GM21529 (cell line): ENCODE data around the gene METTL9.
"Not testable (repeated sequence)": the region's sequence is repeated elsewhere in the genome, so short reads cannot be mapped to it uniquely, and the experiment has no call there.

Source experiments
- ATAC-seq: cut with Tn5 transposase; IDR thresholded peaks from one replicate; pipeline ENCODE4 v1.9.1; 2021; ENCODE audit not compliant: unreplicated experiment

Gene METTL9

DNA sequence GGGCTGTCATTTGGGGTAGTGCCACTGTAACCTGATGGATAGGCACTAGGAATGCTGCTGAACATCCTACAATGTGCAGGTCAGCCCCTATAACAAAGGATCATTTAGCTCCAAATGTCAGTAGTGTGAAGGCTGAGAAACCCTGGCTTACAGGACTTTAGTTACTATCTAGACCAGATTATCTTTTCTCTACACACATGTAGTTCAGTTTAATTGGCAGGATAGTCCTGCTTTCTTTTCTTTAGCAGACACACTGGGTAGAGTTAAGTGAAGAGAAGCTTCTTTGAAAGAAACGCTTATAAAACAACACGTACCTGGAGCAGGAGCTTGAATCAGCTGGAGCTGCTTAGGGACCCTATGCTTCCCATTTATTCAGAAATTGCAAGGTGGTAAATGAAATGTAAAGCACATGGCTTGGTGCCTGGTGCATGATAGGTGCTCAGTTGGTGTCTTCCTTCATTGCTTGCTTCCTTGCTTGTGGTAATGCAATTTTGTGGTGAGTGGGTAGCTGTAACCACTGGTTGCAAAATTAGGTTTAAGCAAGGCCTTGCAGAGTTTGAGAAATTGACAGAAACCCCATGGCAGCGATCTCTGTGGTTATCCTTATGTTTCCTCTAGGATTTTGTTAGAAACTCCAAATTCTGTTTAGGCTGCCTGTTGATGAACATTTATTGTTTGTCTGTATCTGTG is 9.4 kb downstream of the METTL9 start:
- no peak for ATAC-seq

DNA sequence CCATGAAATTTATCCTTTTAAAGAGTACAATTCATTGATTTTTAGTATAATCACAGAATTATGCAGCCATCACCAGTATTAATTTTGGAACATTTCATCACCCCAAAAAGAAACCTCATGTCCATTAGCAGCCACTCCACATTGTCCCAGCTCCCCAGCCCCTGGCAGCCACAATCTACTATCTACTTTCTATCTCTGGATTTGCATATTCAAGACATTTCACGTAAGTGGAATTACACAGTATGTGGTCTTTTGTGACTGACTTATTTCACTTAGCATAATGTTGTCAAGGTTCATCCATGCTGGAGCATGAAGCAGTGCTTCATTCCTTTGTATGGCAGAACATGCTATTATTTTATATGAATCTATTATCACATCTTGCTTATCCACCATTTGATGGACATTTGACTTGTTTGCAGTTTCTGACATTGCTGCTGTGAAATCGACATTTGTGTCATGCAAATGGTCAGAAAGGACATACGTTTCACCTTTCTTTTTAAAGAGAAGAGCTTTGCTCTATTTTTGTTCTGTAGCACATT is 10.7 kb downstream of the METTL9 start:
- ATAC-seq: no peak

DNA sequence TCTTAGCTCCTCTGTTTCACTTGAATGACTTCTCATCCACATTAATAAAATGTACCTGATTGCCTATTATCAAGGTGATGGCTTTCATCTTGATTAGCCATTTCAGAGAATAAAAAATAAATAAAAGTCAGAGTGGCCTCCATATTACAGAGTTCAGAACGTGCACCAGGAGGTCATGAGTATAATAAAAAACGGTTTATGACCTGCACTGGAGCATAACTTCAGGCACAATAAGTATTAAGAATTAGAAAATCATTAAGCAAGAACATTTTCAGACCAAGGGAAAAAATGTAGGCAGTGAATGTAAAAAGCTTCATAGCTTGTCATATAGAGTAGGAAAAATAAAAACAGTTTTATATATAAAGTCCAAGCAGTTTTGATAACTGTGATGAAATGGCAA is 11.4 kb downstream of the METTL9 start:
- ATAC-seq: no peak

DNA sequence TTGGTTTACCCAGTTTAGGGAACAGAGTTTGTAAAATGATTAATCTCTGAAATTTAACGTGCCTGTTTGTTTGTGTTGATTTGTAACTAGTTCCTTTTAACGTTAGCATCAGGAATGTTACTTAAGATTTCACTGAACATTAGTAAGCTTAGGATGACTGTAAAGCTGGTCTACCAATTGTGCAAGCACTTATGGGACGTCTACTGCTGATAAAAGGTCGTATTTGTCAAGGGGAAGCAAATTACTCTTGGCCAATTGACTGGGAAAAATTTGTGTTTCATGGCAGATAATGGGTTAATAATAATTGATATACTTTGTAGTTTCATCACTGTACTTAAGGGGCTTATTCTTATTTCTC is 11.8 kb downstream of the METTL9 start:
- no peak for ATAC-seq

- ATAC-seq: no peak
Measured at GRCh38 chr16:21611556-21612384, 12.4 kb downstream of the METTL9 start.

DNA sequence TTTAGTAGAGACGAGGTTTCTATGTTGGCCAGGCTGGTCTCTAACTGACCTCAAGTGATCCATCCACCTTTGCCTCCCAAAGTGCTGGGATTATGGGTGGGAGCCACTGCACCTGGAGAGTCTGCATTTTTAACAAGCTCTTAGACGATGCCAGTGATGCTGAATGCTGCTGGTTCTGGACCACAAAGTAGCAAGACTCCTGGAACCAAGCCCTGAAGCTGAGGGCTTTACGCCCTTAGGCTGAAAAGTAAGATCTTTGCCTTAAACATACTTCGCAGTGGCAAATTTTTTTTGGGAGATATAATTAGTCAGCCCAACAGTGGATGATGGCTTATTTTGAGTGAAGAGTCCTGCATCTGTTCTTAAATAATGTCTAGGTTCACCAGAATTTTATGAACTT is 14.0 kb downstream of the METTL9 start:
- ATAC-seq: no peak

DNA sequence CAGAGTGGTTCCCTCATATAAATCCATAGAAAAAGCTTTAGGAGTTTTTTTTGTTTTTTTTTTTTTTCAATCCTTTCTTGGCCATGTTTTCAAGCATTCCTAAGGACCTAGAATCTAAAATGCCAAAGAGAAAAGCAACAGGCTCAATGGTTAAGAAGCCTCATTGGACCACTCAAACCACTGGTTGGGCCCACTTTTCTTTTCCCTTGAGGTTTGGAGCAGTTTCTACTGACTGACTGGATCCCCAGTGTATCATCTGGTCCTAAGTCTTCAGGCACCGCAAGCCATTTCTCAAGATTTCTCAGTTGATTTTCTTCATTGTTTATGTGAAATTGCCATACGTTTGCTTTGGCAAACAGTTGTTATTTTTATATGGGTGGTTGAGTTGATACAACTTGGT is 14.4 kb downstream of the METTL9 start:
- ATAC-seq: no peak

DNA sequence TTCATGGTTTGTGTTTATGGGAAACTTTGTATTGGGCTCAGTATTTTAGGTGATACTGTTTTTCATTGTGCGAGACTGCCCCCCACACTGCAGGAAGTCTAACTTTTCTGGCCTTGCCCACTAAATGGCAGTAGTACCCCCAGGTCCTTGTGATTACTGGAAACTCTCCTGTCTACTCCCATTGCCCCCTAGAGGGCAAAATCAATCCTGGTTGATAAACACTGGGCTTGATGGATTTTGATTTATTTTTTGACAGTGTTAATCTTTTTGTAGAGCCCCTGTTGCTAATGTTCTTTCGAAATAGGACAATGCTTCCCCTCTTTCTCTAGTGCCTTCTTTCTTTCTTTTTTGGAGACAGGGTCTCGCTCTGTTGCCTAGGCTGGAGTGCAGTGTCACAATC is 15.5 kb downstream of the METTL9 start:
- ATAC-seq: no peak

GRCh38 chr16:21617607-21618006 is 18.2 kb downstream of the METTL9 start:
- no peak for ATAC-seq

- ATAC-seq: no peak
Measured at GRCh38 chr16:21618281-21618680, 18.9 kb downstream of the METTL9 start.

GRCh38 chr16:21619765-21620425 is 20.5 kb downstream of the METTL9 start:
- no peak for ATAC-seq

DNA sequence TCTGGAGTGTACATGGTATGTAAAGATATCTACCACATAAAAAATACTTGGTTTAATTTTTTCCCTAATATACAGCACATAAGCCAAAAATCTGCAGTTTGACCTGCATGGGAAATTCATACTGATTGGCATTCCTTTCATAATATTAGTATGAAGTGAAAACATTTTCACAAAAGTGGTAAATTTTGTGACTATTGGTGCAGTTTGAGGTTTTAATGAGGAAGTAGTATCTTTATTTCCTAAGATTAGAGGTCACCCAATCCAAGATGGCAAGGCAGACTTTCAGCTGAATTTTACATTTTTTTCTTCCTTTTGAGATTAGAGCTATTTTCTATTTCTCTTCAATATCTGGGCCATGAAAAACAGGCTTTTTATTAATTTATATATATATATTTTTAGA is 21.2 kb downstream of the METTL9 start:
- no peak for ATAC-seq

DNA sequence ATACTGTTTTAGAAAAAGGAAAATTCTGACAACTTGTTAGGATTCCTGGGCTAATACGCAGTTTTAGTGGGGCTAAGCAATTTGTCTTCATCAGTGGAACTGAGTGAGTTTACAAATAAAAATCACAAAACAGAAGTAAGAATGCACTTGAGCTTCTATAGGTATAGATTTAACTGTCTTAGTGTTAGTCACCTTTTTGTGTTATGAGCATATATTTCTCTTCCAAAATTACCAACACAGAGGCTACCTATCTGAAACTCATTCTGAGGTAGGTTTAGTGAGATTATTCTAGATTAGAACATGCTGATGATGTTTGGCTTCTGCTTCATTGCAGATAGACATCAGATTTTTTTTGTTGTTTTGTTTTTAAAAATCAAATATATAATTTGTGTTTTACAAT is 23.2 kb downstream of the METTL9 start:
- ATAC-seq: no peak

- no peak for ATAC-seq
Measured at GRCh38 chr16:21625026-21625425, 25.6 kb downstream of the METTL9 start.

GRCh38 chr16:21626659-21627277 is 27.4 kb downstream of the METTL9 start:
- no peak for ATAC-seq

DNA sequence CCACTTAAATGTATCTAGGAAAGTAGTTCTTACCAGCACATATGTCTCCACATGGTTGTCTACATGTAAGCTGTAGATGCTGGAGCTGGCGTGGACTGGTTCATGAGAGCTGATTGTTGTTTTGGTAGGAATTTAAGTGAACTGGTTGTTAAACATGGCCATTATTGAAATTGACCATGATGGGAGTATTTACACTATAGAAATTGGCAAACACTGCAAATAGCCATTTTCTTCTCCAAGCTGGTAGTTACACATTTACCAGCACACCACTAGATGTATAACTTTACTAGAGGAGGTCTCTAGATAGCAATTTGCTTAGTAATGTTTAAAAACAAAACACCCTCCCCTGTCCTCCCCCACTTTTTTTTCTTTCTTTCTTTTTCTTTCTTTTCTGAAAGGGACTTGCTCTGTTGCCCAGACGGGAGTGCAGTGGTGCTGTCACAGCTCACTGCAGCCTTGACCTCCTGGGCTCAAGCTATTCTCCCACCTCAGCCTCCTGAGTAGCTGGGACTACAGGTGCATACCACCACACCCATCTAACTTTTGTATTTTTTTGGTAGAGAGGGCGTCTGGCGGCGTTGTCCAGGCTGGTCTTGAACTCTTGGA is 28.8 kb downstream of the METTL9 start:
- no peak for ATAC-seq

DNA sequence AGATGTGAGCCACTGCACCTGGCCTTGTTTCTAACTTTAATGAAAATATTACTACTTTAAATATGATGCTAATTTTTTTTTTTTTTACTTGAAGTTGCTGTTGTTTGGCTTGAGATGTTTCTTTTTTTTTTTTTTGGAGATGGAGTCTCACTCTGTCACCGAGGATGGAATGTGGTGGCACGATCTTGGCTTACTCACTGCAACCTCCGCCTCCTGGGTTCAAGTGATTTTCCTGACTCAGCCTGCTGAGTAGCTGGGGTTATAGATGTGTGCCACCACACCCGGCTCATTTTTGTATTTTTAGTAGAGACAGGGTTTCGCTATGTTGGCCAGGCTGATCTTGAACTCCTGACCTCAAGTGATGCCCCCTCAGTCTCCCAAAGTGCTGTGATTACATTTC is 29.4 kb downstream of the METTL9 start:
- no peak for ATAC-seq

GRCh38 chr16:21629616-21630539 is 30.5 kb downstream of the METTL9 start:
- ATAC-seq: not testable (repeated sequence)

- ATAC-seq: not testable (repeated sequence)
Measured at GRCh38 chr16:21630866-21631265, 31.5 kb downstream of the METTL9 start.

DNA sequence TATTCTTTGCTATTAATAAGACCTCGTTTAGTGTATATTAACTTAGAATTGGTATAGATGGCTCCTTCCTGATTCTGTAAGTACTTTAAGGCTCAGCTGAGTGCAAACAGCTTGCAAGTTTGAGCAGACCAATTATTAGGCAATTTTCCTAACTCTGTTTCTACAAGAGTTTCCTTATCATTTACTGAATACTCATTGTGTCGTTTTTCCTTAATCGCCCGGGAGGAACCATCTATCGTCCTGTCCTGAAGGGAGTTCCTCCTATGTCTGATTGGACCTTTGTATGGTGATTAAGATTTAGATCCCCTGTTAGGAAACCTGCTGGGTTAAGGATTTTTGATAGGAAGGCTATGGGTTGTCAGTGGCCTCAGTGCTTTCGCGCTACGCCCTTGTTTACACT is 32.0 kb downstream of the METTL9 start:
- not testable (repeated sequence) for ATAC-seq
